ENCODE data around the gene FAIM. TPM values are rescaled to one million over a fixed set of nuclear protein-coding genes. Genes with fewer than 3 reads are reported as not detected.
"Not testable (repeated sequence)": the region's sequence is repeated elsewhere in the genome, so short reads cannot be mapped to it uniquely, and the experiment has no call there.

The FAIM gene
- total RNA-seq, 1 donor from 2014 or later, result 13.5 TPM

GRCh38 chr3:138601661-138602060 lies 6.9 kb upstream of the FAIM start:
- DNase-seq, result not testable (repeated sequence)

- not testable (repeated sequence) for DNase-seq
Measured at GRCh38 chr3:138604106-138604595, 4.4 kb upstream of the FAIM start.

GRCh38 chr3:138609898-138610266 lies 1.3 kb downstream of the FAIM start:
- DNase-seq, result no peak

- no peak for DNase-seq
Measured at GRCh38 chr3:138615462-138615861, 6.9 kb downstream of the FAIM start.

GRCh38 chr3:138620431-138620830 lies 11.9 kb downstream of the FAIM start:
- no peak for DNase-seq

- DNase-seq, result no peak
Measured at GRCh38 chr3:138624518-138624917, 15.9 kb downstream of the FAIM start.

GRCh38 chr3:138625707-138626365 lies 17.3 kb downstream of the FAIM start:
- no peak for DNase-seq

- DNase-seq, result no peak
Measured at GRCh38 chr3:138629526-138629925, 21.0 kb downstream of the FAIM start.

GRCh38 chr3:138638641-138639040 lies 30.1 kb downstream of the FAIM start:
- peak; percentile 43 for DNase-seq

- DNase-seq, result no peak
Measured at GRCh38 chr3:138640537-138640936, 32.0 kb downstream of the FAIM start.

- no peak for DNase-seq
Measured at GRCh38 chr3:138642226-138642926, 33.8 kb downstream of the FAIM start.

- no peak for DNase-seq
Measured at GRCh38 chr3:138642927-138643253, 34.3 kb downstream of the FAIM start.

- no peak for DNase-seq
Measured at GRCh38 chr3:138646008-138646407, 37.4 kb downstream of the FAIM start.

GRCh38 chr3:138646513-138646912 lies 37.9 kb downstream of the FAIM start:
- DNase-seq, result no peak

- DNase-seq, result no peak
Measured at GRCh38 chr3:138649134-138649533, 40.6 kb downstream of the FAIM start.

GRCh38 chr3:138653567-138653966 lies 45.0 kb downstream of the FAIM start:
- no peak for DNase-seq

GRCh38 chr3:138657508-138657907 lies 48.9 kb downstream of the FAIM start:
- DNase-seq, result no peak

GRCh38 chr3:138668107-138668506 lies 59.5 kb downstream of the FAIM start:
- no peak for DNase-seq

GRCh38 chr3:138670407-138670806 lies 61.8 kb downstream of the FAIM start:
- no peak for DNase-seq

- no peak for DNase-seq
Measured at GRCh38 chr3:138673641-138674530, 65.3 kb downstream of the FAIM start.

GRCh38 chr3:138675393-138675792 lies 66.8 kb downstream of the FAIM start:
- no peak for DNase-seq

GRCh38 chr3:138678086-138678485 lies 69.5 kb downstream of the FAIM start:
- no peak for DNase-seq

GRCh38 chr3:138678874-138679392 lies 70.4 kb downstream of the FAIM start:
- no peak for DNase-seq

Data from skin of body (tissue), 2 donors.